Measurements from ENCODE around the gene ADM.
A peak's percentile ranks its signal among the peaks of the same experiment; 100 is the strongest.

The ADM gene

DNA sequence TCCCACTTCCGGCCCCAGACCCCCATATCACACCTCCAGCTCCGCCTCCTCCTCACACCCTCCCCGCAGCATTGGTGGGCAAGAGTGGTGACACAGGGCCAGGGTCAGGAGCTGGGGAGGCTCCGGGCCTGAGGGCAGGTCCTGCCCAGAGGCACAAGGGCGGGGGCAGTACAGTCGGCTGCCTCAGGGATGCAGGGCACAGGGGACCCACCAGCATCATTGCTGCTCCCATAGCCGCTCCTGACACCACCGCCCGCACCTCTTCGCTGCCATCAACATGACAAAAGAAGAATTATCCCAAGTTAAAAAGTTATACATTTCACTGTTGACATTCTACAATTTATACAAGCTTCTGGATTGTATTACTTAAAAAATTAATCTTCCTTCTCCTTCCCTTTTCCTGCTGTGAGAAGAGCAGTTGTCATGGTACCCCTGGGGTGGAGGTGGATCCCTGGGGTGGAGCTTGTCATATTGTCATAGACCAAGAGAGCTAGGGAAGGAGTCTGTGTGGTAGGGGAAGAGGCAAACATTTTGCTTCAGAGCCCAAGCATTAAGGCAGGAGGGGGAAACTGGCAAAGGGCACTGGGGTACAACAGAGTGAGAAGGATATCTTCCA, 15.0 kb upstream of the ADM start:
- no peak for DNase-seq (ENCODE audit: low spot score)

DNA sequence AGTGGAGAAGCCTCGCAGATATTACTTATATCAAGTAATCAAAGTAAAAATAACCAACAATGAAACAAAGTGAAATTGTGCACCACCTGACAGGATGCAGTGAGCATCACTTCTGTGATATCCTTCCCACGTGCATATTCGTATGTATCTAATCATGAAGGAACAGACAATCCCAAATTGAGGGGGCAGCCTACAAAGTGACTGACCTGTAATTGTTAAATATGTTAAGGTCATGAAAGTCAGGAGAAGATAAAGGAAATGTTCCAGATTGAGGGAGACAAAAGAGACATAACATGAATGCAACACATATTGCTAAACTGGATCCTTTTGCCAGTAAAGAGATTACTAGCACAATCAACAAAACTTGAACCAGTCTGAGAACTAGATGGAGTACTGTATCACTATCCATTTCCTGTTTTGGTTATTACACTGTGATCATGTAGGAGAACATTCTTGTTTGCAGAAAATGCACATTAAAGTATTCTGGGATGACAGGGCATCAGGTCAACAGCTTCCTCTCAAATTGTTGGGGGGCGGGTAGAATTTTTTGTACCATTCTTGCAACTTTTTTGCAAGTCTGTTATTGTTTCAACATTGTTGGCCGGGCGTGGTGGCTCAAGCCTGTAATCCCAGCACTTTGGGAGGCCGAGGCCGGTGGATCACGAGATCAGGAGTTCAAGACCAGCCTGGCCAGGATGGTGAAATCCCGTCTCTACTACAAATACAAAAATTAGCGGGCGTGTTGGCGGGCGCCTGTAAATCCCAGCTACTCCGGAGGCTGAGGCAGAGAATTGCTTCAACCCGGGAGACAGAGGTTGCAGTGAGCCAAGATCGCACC, 12.9 kb upstream of the ADM start:
- DNase-seq (ENCODE audit: low spot score), result no peak

DNA sequence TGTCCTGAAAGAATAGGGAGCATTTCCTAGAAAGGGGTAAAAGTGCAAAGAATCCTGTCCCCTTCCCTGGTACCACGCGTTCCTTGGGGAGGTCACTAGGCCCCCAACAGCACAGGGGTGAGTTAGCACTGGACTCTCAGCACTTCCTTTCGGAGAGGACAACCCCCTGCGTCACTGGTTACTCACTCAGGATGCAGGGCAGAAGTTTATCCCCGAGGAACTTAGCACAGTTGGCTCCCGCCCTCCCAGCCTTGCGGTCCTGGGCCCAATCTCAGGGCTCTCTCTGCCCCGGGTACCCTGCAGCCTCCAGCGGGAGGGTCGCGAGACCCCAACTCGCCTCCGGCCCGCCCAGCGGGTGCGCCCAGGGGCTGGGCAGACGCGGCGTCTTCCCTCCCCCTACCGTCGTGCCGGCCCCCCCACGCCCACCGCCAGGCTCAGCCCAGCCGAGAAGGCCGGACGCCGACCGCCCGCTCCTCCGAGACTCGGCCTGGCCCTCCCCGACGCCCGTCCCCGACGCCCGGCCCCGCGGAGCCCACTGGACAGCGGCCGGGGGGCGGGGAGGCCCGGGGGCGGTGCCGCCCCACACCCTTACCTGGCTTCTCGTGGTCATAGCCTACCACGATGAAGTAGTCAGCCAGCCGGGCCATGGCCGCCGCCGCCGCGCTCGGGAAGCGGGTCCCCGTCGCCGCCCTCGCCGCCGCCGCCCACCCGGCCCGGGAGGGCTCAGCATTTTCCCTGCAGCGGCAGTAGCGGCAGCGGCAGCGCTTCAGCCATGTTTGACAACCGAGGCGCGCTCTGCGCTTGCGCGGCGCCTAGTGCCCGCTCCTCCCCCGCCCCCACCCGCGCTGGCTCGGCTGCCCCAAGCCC, 11.2 kb upstream of the ADM start, which contains the start of gene SBF2:
SBF2 (minus strand) TSS at position 797 of the 867 bp plus-strand sequence; CDS start at position 647, 150 bp downstream.
- DNase-seq (ENCODE audit: low spot score), result peak; percentile 84

DNA sequence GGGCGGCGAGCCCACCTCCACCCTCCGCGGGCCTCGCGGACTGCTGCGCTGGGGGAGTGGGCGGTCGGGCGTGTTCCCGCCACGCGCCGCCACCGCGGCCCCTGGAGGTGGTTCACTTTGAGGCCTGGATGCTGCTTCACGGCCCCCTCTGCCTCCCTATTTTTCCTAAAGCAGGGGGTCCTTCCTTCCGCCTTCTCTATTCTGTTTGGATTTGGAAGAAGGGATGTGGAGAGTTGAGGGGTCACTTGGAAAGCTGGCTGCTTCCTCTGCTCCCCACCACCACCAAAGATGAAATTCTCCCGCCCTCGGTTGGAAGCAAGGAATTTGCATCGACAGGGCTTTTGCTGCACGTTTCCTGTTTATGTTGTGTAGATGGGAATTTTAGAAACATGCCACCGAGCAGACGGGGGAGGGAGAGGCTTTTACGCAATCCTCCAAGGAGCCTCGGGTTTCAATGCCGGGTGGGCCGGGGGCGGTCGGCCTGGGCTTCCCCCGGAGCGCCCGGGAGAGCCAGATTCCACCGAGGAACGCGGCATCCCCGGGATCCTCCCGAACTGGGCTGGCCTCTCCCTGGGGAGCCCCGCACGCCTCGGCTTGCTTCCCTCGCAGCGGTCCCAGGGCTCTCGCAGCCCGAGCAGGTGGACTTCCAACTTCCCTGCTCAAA, 10.5 kb upstream of the ADM start:
- peak; percentile 26 for DNase-seq (ENCODE audit: low spot score)

DNA sequence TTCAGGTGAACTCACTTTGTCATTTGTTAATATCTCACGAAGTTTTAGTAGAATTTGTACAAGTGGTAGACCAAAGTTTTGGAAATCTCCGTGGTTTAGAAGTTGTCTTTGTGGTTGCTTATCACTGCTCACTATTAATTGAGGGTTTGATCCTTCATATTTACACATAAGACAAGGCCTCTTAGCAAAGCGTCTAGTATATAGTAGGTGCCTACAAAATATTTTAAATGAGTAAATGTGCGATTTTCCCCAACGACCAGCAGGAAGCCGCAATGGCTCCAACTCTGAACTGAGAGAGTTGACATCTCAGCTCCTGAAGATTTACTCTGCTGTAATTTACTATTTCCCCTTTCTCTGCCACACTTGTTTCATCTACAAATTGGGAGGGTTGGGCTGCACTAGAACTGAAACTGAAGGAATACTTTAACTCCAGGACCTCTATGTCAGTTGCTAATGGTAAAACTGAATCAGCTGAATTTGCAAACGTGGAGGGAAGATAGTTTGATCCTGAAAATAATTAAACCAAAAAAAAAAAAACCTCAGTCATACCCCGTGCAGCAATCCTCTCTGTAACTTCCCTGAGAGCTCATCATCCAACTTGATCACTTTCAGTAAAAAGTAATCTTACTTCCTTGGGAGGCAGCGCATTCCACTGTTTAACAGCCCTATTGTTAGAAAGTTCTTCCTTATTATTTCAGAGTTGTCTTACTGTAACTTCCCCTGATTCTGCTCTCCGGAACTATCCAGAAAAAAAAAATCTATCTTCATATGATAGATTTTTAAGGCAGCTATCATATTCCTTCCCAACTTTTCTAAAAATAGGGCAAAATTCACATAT, 9.6 kb upstream of the ADM start:
- DNase-seq (ENCODE audit: low spot score), result no peak

DNA sequence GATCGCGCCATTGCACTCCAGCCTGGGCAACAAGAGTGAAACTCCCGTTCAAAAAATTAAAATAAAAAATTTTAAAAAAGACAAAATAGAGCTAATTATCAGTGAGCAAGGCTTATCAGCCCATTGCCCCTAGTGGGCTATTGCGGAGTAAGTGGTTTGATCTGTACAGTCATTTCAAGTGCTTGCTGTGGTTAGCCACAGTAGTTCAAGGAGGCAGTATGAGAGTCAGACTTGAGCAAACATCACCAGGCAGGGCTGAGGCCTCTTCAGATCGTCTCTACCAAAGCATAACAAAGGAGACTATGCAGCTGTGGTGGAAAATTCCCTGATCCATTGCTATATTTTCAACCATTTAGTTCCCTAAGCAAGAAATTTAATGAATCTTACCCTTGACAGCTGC, 6.5 kb upstream of the ADM start:
- DNase-seq (ENCODE audit: low spot score), result peak; percentile 65

DNA sequence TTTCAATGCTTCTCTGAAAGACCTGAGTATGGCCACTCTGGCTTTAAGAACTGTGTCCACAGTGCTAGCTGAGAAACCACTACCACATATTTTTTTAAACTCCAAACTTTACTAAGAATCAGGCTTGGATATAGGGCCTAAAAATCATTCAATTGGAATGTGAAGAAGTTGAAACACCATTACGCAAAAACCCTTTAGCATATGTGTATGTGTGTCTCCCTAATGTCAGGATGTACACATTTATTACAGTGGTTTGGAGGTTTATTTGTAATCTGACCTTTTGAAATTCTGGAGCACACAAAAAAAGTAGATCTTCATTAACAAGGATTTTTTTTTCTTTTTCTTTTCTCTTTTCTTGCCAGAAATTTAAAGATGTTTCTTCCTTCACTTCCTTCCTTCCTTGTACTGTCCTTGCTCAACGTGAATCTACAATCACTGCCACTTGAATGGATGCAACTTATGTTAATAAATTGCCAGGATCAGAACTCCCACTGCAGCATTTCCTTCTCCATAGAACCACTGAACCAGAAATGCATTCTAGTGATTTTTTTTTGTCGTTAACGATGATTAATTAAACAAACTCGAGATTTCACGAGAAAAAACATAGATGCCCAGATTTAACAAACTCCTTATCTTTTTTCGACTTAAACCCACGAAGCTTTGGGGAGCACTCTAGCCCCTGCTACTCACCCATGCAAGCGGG, 3.1 kb upstream of the ADM start:
- no peak for DNase-seq (ENCODE audit: low spot score)

DNA sequence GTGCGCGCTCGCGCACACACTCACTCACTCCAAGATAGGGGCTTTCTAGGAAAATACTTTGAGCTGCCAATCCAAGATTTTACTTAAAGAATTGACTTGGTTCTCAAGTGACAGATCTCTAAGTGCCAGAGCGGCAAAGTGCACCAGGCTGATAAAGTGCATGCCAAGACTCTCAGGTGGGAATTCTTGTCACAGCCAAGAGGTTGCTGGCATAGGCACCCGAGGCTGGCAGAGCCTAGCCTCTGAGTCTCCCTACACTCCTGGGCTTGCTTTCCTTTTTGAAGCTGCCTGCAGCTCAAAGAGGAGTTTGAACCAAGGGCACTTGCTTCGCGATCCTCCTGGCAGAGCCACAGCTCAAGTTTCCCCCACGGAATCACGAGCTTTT, 2.5 kb upstream of the ADM start:
- DNase-seq (ENCODE audit: low spot score), result no peak

DNA sequence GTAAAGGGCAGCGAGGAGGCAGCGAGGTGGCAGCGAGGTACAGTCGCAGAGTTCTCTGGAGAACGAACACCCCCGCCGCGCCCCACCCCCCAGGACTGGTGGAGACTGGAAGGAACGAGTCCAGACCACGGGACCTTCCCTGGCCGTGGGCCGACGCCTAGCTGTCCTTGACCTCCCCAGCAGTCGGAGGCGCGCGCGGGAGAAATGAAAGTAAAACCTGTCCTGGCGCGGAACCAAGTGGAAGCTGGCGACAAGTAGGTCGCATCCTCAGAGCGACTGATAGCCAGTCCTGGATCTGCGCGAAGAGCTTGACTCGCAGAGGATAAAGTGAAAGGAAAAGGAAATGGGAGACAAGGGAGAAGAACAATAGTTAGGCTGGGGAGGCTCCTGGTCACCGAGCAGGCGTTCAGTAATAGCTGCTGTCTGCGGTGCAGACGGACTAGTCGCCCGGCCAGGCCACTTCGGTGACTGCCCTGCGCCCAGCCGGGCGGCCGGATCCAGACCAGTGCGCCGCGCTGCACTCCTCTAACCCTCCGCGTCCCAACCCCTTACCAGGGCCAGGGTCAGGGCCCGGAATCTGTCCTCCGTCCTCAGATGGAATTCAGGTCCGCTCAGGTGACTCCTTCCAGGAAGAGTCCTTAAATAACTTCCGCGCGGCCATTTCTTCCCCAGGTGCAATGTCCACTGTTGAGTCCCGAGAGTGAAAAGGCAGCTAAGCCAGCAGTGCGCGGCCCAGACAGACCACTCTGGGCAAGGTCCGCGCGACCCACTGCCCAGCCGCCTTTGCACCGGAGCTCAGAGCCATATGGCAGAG, 1.9 kb upstream of the ADM start:
- DNase-seq (ENCODE audit: low spot score), result peak; percentile 51

DNA sequence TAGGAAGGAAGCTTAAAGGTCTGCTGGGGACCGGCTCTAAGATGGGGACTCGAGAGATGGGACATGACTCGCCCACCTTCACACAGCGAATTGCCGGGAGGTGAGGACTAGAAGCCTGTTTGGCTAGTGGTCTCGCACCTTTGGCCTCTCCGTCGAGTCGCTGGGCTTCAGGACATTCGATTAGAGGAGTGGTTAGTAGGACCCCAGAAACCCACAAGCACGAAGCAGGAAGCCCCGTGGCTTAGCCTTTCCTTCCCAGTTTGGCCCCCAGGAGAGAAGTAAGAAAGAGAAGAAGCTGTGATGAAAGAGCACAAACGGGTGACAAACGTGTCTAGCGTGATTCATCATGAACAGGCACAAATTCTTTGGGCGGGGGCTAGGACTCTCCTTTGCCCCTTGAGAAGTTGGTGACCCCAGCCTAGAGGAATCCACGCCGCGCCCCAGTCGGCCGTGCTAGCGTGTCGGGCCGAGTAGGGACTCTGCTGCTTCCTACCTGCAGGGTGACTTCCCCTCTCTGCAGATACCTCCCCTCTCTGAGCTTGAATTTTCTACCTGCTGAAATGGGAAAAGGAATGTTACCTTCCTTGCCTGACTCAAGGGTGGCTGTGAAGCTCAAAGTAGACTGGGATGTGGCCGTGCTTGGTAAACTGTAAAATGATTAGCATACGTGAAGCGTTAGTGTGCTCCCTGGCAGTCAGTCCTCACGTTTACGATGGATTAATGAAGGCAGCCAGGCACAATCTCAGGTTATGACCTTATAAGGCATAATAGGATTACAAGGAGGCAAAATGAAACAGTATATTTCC, 1.1 kb upstream of the ADM start:
- peak; percentile 40 for DNase-seq (ENCODE audit: low spot score)

DNA sequence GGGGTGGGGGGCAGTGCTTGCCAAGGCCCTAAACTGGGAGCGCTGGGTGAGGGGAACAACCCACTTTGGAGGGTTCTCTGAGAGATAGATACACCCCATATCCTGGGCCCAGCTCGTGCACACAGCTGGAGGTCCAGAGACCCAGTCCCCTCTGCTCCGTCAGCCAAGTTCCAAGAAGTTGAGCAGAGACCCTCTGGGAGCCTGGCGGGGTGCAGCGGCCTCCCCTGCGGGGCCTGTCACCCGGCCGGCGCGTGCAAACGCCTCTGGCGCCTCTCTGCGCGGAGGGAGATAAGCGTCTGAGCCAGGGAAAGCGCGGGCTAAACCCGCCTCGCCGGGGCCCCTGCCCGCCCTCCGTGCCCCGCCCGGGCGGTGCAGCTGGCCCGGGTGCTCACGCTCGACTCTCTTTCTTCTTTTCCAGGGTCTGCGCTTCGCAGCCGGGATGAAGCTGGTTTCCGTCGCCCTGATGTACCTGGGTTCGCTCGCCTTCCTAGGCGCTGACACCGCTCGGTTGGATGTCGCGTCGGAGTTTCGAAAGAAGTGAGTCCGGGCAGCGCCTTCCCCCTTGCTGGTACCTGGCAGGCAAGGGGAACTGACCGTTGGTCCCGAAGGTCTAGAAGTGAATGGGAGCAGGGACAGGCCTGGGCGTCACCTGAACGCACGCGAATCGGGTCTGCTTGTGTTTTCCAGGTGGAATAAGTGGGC, 540 bp downstream of the ADM start:
- no peak for DNase-seq (ENCODE audit: low spot score)

DNA sequence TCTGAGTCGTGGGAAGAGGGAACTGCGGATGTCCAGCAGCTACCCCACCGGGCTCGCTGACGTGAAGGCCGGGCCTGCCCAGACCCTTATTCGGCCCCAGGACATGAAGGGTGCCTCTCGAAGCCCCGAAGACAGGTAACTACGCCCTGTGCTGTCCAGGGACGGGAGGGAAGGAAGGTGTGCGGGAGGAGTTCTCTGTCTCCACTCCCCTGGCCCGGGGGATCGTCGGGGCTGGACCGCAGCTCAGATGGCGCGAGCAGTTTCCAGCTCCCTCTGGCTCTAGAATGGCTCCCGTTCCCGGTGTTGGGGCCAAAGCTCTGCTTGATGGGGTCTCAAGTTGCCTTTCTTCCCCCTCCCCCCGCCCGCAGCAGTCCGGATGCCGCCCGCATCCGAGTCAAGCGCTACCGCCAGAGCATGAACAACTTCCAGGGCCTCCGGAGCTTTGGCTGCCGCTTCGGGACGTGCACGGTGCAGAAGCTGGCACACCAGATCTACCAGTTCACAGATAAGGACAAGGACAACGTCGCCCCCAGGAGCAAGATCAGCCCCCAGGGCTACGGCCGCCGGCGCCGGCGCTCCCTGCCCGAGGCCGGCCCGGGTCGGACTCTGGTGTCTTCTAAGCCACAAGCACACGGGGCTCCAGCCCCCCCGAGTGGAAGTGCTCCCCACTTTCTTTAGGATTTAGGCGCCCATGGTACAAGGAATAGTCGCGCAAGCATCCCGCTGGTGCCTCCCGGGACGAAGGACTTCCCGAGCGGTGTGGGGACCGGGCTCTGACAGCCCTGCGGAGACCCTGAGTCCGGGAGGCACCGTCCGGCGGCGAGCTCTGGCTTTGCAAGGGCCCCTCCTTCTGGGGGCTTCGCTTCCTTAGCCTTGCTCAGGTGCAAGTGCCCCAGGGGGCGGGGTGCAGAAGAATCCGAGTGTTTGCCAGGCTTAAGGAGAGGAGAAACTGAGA, 1.4 kb downstream of the ADM start:
- no peak for DNase-seq (ENCODE audit: low spot score)

DNA sequence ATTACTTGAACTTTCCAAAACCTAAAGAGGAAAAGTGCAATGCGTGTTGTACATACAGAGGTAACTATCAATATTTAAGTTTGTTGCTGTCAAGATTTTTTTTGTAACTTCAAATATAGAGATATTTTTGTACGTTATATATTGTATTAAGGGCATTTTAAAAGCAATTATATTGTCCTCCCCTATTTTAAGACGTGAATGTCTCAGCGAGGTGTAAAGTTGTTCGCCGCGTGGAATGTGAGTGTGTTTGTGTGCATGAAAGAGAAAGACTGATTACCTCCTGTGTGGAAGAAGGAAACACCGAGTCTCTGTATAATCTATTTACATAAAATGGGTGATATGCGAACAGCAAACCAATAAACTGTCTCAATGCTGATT, 2.1 kb downstream of the ADM start:
- peak; percentile 33 for DNase-seq (ENCODE audit: low spot score)

DNA sequence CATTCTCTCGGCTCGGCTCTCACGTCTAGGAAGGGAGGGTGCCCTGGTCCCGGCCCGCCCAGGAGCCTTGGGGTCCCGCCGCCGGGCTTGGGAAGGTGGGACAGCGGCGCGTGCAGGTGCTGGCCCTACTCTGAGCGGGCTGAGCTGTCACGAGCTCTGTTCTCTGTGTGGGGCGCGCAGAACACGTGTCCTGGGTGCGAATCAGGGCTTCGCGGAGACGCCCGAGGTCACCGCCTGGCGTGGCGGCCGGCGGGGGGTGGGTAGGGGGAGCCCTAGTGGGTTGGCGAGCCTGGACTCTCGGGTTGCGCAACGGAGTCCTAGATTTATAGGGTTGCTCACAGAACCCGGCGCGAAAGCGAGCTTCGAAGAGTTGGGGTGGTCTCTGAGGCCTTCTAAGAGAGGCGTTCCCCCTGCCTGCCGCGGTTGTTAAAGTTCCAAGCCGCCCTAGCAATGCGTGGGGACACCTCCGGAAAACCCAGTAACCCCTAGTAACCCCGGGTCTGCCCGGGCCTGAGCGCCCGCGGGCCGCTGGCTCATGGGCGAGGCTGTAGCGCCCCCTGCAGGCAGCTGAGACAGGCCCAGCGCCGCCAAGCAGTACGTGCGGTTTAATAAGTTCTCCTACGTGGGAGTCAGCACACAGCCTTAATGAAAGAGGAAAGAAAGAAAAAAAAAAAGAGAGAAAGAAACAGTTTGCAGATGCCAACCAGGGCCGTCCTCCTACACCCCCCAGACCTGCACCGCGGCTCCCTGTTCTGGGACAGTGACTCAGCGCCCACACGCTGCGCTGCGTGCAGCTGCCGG, 2.7 kb downstream of the ADM start:
- DNase-seq (ENCODE audit: low spot score), result peak; percentile 87

DNA sequence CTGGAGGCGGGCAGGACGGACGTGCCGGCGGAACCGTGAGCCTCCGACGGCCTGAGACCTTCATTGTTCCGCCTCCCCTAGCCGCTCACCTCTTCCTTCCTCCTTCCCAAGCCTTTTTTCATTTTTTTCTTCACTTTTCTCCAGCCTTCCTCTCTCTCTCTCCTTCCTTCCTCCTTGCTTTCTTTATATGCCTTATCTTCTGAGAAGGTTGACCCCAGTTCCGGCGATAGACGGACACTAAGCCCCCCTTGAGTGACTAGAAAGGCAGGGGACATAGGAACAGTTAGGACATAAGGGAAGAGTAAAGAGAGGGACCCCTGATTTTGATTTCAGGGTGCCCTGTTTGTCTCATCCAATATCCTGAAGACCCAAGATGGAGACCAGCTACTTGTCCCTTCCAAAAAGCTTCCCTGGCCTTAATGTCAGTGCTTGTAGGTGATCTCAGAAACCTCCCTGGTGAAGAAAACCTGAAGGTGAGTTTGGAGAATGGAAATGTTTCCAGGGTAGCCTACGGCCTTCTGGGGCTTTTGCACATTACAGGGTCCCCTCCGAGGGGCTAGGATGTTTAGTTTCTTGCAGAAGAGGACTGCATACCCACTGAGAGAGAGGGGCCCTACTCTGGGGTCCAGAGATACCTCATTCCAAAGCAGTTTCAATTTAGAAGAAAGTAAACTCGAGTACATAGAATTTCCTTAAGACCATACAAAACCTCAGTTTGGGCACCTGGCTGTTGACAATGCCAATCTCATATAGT, 3.5 kb downstream of the ADM start:
- DNase-seq (ENCODE audit: low spot score), result no peak

Measured in NAMALWA (cell line).